ENCODE results near the gene NRG3.
A peak's percentile ranks its signal among the peaks of the same experiment; 100 is the strongest.
"Not testable (repeated sequence)": the region's sequence is repeated elsewhere in the genome, so short reads cannot be mapped to it uniquely, and the experiment has no call there.

NRG3 gene

DNA sequence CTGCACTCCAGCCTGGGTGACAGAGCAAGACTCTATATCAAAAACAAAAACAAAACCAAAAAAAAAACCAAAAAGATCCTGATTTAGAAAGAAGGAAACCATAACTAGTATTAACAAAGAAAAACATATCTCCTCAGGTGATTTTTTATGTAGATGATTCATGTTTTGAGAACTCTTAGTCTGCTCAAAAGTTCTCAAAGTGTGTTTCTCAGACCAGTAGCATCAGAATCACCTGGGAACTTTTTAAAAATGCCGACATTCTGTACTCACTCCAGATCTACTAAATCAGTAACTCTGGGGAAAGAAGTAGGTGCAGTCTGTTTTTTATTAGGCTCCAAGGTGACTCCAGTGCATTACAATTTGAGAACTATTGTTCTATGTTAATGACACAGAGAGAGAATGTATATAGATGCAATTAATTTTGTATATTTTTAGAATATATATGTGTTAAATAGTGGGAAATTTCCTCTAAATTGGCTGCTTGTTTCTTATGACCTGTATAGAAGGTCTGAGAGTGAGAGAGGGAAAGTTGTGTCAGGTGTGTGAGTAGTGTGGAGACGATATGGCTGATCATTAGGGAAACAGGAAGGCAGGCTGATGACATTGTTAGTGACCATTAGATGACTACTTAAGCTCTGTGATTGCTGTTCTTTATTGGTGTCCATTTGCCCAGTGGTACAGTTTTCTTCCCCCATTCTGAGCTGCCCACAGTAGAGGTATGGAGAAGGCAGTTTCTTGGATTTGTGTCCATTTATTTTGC is 1075.0 kb downstream of the NRG3 start:
- DNase-seq = no peak

DNA sequence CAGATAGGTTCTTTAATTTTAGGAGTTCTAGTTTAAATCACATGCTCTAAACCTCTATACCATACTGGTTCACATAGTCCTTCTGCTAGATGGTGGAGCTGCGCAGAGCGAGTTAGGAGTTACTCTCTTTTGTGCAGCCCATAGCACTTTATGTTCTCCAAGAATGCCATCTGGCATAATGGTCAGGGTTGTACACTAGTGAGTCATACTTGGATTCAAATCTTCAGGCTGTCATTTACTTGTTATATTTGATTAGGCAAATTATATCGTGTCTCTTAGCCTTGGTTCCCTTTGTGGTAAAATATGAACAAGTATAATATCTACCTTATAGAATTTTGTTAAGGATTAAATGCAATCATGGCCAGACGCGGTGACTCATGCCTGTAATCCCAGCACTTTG is 1078.3 kb downstream of the NRG3 start:
- DNase-seq = no peak

DNA sequence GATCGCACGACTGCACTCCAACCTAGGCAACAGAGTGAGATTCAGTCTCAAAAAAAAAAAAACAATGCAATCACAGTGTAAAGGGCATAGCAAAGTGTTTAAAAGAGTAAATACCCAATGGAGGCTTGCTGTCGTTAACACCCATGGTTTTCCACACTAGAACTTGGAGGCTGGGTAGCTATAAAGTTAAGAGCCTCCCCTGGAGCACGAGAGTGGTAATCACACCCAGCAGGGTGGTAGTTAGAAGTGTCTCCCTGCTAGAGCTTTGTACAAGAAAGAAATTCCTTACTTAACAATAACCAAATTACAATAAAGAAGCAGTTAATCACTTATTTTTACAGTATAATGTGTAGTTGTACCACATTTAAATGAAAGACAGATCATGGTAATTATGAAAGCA is 1078.9 kb downstream of the NRG3 start:
- no peak for DNase-seq

DNA sequence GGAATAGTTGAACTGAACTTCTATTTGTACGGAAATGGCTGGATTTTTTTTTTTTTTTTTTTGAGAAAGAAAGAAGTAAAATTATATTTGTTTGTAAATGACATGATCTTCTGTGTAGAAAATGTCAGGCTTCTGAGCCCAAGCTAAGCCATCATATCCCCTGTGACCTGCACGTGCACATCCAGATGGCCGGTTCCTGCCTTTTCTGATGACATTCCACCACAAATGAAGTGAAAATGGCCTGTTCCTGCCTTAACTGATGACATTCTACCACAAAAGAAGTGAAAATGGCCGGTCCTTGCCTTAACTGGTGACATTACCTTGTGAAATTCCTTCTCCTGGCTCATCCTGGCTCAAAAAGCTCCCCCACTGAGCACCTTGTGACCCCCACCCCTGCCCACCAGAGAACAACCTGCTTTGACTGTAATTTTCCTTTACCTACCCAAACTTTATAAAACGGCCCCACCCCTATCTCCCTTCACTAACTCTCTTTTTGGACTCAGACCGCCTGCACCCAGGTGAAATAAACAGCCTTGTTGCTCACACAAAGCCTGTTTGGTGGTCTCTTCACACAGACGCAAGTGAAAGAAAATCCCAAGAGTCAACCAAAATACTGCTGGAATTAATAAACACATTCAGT is 1085.5 kb downstream of the NRG3 start:
- DNase-seq = not testable (repeated sequence)

DNA sequence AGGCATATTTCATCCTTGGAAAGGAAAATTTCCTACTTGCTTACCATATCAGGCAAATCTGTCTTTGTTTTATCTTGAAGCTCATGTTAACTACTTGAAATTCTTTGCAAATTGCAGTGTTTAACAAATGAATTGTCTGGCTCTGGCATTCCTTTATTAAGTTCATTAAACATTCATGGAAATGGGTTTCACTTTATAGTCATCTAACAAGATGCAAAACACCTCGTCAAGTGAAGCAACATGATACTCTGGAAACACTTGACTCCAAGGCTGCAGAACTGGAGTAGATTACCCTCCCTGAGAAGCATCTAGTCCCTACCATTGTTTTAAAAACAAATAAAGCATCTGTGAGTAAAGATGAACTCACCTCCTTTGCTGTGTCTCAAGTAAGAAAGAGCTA is 1086.9 kb downstream of the NRG3 start:
- DNase-seq = no peak

DNA sequence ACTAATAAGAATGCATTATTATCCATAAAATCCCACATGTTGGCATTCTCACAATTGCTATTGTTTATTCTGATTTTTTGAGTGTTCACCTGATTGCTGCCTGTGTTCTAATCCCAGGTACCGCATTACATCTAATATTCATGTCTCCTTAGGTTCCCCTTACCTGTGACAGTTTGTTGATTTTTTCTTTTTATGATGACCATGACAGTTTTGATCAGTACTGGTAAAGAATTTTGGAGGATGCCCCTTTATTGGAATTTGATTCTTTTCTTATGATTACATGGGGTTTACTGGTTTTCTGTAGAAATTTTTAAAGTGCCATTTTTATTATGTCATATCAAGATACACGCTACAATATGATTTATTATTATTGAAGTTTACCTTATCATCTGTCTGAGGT is 1091.1 kb downstream of the NRG3 start:
- no peak for DNase-seq

DNA sequence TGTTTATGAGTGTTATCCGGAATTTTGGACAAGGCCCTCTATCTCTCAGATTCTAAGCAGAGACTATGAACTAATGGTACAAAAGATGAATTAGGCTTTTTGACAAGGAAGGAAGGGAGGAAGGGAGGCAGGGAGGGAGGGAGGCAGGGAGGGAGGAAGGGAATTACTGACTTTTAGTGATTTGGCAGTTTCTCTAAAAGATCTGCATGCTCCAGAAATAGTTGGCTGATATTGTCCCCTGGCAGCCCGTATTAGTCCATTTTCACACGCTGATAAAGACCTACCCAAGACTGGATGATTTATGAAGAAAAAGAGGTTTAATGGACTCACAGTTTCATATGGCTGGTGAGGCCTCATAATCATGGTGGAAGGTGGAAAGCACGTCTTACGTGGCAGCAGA is 1093.5 kb downstream of the NRG3 start:
- DNase-seq = no peak

DNA sequence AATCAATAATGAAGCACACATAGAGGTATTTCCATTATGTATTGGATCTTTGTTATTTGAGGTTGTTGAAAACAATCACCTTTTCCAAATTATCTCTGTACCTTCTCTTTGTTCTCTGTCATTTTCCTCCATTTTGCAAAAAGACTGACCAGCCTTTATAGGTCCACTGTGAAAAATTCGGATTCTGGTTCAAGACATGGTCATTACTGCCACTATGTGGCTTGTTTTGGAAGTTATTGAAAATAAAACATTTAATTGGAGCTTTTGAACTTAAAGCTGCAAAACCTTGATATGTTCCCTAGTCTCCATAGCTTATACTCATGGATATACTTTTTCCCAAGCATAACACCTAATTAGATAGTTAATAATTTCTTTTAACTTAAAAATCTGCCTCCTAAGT is 1094.4 kb downstream of the NRG3 start:
- DNase-seq = no peak

DNA sequence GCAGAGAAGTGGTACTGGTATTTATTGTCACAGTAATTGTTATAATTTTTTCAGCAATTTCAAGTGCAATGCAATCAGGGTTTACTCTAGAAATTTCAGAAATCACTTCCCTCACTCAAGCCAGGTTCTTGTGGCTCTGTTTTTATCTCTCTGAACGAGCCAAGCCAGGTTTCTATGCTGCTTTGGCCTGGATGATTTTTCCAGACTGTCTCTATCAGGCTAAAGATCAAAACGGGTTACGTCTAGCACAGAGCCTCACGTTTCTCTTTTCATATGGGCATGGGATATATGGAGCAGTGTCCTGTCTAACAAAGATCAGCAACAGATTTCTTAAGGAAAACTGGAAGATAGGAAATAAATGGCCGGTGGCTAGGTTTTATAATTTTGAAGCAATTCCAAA is 1105.3 kb downstream of the NRG3 start:
- no peak for DNase-seq

DNA sequence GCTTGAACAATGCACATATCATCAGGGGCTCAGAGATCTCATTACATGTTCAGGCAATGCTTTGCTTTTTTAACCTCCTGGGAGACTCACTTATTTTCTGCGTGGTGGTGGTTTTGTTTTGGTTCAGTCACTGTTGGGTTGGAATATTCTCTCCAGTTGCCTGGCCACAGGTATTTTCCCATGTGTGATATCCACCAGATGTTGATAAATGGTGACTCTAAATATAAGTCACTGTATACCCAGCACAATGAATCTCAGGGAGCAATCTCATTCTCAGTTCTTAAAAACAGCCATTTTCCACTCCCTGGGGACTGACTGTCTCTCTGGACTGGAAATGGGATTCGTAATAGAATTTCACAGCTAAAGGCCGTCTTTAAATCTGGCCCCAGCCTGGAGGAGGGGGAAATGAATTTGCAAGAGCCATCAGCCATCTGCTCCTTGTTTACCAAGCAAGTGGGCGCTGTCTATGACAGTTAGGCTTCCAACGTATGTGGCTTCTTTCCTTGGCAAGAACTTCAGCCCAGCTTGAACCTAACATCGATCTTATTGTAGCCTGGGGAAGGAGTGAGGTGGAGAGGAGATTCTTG is 1106.2 kb downstream of the NRG3 start:
- DNase-seq = peak; percentile 76

DNA sequence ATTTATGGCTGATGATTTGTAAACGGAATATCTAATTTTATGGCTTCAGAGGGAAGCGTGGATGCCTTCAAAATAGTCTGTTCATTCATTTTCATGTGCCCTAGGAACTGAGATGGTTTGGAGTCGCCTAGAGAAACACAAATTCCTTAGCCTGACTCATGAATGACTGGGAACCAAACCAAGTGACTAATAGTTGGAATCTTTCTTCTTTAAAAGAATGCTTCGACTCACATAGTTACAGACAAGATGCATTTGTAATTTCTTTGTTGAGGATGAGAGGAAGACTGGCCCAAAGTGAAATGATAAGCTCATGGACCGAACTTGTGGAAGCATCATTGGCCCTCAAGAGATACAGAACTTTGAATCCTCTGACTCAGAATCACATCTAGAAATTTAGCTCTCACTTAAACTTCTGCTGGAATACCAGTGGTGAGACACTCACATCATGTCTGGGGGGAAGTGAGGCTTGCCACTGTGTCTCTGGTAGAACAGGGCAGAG is 1107.2 kb downstream of the NRG3 start:
- DNase-seq = no peak

DNA sequence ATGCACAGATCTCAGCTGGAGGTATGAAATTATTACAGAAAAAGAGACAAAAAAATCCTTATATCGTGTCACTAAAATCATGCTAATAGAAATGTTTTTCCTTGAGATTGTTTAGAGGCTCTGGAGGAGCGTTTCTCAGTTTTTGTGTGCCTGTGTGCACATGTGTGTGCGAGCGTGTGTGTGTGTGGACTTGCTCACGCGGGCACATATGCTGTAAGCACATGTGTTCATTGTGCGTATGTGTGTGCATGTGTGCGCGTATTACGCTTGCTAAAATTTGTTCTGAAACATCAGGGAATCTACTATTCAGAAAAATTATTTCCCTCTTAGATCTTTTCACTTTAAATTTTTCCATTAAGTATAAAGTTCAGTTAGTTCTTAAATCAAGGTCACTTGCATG is 1111.2 kb downstream of the NRG3 start:
- no peak for DNase-seq

DNA sequence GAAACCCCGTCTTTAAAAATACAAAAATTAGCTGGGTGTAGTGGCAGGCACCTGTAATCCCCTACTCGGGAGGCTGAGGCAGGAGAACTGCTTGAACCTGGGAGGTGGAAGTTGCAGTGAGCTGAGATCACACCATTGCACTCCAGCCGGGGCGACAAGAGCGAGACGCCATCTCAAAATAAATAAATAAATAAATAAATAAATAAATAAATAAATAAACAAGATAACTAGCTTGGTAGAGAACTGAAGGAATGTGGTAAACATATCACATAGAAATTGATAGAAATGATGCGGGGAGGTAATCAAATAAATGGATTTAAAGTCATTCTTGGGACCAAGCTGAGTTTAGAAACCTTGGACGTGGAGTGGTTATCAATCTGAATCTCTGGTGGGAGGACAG is 1131.5 kb downstream of the NRG3 start:
- DNase-seq = not testable (repeated sequence)

DNA sequence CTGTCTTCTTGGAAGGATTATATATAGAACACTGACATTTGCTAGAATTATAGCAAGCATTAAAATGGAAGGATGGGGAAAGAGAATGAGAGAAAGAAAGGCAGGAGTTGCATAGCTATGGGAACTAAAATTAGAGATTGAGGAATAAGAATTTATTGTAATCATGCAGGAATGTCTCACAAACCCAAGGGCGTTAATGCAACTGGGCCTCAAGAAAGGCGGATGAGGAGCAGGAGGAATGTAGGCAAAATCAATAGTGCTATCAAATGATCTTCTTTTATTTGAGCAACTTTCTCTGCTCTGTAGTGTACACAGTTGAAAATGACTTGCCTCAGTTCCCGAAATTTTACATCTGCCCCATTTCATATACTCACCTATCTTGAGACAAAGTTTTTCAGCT is 1132.5 kb downstream of the NRG3 start:
- DNase-seq = no peak

DNA sequence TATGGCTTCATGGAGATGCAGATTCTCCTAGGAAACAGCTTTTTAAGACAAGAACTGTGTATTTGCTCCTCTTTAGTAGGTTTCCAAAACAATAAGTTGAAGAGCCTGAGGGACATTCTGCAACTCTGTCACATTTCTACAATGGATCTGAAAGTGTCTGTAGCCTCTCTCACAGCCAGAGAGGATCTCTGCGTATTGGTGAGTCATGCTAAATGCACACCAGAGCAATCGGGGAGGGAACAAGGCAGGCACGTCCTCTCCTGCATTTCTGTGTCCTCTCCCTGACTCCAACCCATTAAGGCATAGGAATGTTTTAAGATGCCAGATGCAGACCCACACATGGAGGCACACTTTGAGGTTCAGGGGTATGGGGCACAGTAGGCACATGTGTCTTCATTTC is 1137.9 kb downstream of the NRG3 start:
- no peak for DNase-seq

DNA sequence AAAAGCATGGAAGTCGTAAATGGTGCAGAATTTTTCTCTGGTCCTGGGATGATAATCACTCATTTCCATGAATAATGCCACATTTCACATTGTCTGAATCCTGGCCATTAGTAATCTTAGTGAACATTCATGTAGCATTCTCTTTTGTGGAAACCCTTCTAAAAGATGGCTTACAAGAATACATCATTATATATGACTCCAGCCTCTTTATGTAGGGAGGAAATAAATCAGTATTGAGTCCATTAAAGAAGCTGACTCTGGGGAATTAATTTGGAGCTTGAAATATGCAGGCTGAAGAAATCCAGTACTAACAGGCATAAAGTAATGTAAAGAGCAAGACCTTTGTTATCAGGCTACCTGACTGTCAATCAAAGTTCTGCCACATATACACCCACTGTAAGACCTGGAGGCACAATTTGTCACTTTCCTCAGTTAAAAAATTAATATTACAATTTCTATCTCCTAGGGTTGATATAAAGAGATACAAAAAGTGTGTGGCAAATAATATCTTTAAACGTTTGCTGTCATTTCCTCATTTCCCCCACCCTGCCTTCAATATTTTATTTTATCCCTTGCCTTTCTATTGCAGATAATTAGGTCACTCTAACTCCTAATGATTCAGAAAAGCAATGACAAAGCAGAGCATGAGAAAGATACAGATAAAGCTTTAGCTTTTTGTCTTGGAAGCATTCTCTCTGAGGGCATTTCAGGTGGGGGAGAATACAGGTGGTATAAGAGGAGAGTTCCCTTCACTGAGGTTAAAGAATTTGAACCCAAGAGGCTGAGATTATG is 1142.3 kb downstream of the NRG3 start:
- no peak for DNase-seq

DNA sequence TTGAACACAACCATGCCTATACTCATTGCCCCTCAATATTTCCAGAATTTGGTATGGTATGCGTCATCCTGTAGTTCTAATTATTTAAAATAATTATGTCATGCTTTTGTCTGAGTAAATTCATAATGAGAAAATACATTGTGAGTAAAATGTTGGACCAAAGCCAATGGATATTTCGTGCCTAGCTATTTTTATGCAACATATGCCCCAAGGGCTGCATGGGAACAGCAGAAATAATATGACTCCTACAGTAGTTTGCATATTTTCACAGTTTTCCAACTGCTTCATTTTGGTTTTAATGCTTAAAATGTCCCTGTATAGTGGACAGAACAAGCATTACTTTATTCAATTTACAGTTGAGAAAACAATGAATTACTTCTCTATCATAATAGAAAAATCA is 1148.7 kb downstream of the NRG3 start:
- no peak for DNase-seq
